ENCODE data around the gene PGK2. TPM values are rescaled to one million over a fixed set of nuclear protein-coding genes. Genes with fewer than 3 reads are reported as not detected.
"Not testable (repeated sequence)": the region's sequence is repeated elsewhere in the genome, so short reads cannot be mapped to it uniquely, and the experiment has no call there.

The PGK2 gene
- total RNA-seq, 4 donors from 2014 or later = 0.14 TPM; not detected in 3

DNA sequence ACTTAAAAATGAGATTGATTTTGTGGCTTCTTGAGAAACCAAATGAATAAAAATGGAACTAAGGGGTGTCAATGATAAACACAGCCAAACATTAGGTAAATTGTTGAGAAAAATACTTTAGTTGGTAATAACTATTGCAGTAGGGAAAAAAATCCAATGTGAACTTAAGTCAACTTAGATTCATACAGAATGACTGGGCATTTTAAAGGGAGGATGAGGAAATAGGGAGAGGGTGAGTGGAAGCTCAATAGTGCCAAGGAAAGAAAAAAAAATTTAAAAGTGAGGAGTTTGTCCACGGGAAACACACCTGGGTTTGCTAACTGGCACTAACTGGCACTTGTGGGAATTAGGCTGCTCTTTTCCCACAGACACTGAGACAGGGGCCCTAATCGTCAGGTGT is 26.2 kb upstream of the PGK2 start:
- intact Hi-C loops (cut with DNase I; ENCODE audit: low total_unique reads) = no loop called here
- no peaks in the 10 kb centered on the region for H3K9me3 ChIP-seq
- TF ChIP-seq, protein P1, sequence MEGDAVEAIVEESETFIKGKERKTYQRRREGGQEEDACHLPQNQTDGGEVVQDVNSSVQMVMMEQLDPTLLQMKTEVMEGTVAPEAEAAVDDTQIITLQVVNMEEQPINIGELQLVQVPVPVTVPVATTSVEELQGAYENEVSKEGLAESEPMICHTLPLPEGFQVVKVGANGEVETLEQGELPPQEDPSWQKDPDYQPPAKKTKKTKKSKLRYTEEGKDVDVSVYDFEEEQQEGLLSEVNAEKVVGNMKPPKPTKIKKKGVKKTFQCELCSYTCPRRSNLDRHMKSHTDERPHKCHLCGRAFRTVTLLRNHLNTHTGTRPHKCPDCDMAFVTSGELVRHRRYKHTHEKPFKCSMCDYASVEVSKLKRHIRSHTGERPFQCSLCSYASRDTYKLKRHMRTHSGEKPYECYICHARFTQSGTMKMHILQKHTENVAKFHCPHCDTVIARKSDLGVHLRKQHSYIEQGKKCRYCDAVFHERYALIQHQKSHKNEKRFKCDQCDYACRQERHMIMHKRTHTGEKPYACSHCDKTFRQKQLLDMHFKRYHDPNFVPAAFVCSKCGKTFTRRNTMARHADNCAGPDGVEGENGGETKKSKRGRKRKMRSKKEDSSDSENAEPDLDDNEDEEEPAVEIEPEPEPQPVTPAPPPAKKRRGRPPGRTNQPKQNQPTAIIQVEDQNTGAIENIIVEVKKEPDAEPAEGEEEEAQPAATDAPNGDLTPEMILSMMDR (IDR thresholded peaks at IDR 0.05) = no peak
- TF ChIP-seq POLR2A (IDR thresholded peaks at IDR 0.05) = no peak
- no peak for DNase-seq
- H3K27ac ChIP-seq = no peak overlapping the region
- H3K36me3 ChIP-seq = no peaks in the 10 kb centered on the region
- no peaks in the 10 kb centered on the region for H3K4me1 ChIP-seq
- H3K4me3 ChIP-seq = no peak overlapping the region
- no peaks in the 10 kb centered on the region for H3K27me3 ChIP-seq

DNA sequence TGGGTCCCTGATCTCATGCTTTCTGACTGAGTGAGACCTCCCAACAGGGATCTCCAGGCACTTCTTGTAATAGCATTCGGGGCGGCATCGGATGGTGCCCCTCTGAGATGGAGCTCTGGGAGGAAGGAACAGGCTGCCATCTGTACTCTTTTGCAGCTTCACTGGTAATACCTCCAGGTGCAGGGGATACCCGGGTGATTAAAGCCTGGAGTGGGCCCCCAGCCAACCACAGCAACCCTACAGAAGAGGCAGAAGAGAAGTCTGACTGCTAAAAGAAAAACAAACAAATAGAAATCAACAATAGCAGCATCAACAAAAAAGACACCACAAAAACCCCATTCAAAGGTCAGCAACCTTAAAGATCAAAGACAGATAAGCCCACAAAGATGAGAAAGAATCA is 19.1 kb upstream of the PGK2 start:
- no peak for TF ChIP-seq POLR2A (IDR thresholded peaks at IDR 0.05)
- TF ChIP-seq, protein P1 (IDR thresholded peaks at IDR 0.05) = no peak
- Histone ChIP-seq H3K36me3 (no peaks in the 10 kb centered on the region), H3K4me1 (no peaks in the 10 kb centered on the region), H3K9me3 (no peaks in the 10 kb centered on the region), H3K4me3 (no peak overlapping the region), H3K27ac (no peak overlapping the region), H3K27me3 (no peaks in the 10 kb centered on the region)
- intact Hi-C loops (cut with DNase I; ENCODE audit: low total_unique reads) = no loop called here
- DNase-seq = no peak

GRCh38 chr6:49805246-49805645 is 18.2 kb upstream of the PGK2 start:
- intact Hi-C loops (cut with DNase I; ENCODE audit: low total_unique reads) = no loop called here
- Histone ChIP-seq H3K9me3 (no peaks in the 10 kb centered on the region), H3K4me1 (no peaks in the 10 kb centered on the region), H3K27ac (no peak overlapping the region), H3K4me3 (no peak overlapping the region), H3K27me3 (no peaks in the 10 kb centered on the region), H3K36me3 (no peaks in the 10 kb centered on the region)
- TF ChIP-seq POLR2A (IDR thresholded peaks at IDR 0.05) = no peak
- TF ChIP-seq, protein P1 (IDR thresholded peaks at IDR 0.05) = no peak
- no peak for DNase-seq

GRCh38 chr6:49801525-49801924 is 14.4 kb upstream of the PGK2 start:
- TF ChIP-seq, protein P1 (IDR thresholded peaks at IDR 0.05) = no peak
- TF ChIP-seq POLR2A (IDR thresholded peaks at IDR 0.05) = no peak
- no peak overlapping the region for H3K4me3 ChIP-seq
- no peaks in the 10 kb centered on the region for H3K27me3 ChIP-seq
- no peaks in the 10 kb centered on the region for H3K36me3 ChIP-seq
- intact Hi-C loops (cut with DNase I; ENCODE audit: low total_unique reads) = no loop called here
- no peaks in the 10 kb centered on the region for H3K9me3 ChIP-seq
- no peaks in the 10 kb centered on the region for H3K4me1 ChIP-seq
- no peak overlapping the region for H3K27ac ChIP-seq
- DNase-seq = no peak

DNA sequence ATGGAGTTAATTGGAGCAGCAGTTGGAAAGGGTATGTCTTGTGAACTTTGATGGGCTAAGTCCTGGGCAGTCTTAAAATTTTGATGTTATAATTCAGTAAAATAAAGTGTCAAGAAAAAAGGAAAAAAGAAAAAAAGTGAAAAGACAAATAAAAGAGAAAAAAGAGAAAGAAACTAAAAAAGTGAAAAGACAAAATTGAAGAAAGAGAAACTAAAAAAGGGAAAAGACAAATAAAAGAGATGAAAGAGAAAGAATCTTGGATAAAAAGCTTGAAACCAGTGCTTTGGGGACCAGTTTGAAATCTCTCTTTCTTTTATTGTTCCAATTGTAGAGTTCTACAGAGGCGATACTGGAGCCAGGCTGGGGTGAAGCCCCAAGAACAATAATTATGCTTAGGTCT is 12.0 kb upstream of the PGK2 start:
- no peaks in the 10 kb centered on the region for H3K9me3 ChIP-seq
- H3K27ac ChIP-seq = no peak overlapping the region
- H3K27me3 ChIP-seq = no peaks in the 10 kb centered on the region
- no peaks in the 10 kb centered on the region for H3K4me1 ChIP-seq
- TF ChIP-seq, protein P1 (IDR thresholded peaks at IDR 0.05) = no peak
- no peak for TF ChIP-seq POLR2A (IDR thresholded peaks at IDR 0.05)
- intact Hi-C loops (cut with DNase I; ENCODE audit: low total_unique reads) = no loop called here
- H3K36me3 ChIP-seq = no peaks in the 10 kb centered on the region
- DNase-seq = no peak
- no peak overlapping the region for H3K4me3 ChIP-seq

DNA sequence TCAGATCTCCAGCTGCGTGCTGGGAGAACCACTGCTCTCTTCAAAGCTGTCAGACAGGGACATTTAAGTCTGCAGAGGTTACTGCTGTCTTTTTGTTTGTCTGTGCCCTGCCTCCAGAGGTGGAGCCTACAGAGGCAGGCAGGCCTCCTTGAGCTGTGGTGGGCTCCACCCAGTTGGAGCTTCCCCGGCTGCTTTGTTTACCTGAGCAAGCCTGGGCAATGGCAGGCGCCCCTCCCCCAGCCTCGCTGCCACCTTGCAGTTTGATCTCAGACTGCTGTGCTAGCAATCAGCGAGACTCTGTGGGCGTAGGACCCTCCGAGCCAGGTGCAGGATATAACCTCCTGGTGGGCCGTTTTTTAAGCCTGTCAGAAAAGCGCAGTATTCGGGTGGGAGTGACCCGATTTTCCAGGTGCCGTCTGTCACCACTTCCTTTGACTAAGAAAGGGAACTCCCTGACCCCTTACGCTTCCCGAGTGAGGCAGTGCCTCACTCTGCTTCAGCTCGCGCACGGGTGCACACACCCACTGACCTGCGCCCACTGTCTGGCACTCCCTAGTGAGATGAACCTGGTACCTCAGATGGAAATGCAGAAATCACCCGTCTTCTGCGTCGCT is 9.9 kb upstream of the PGK2 start:
- H3K4me3 ChIP-seq; H3K4me1 ChIP-seq; H3K36me3 ChIP-seq; H3K9me3 ChIP-seq; intact Hi-C loops (cut with DNase I; ENCODE audit: low total_unique reads); DNase-seq; H3K27ac ChIP-seq; H3K27me3 ChIP-seq: not testable (repeated sequence)
